Medulla oblongata (tissue), 1 donor: ENCODE data around the gene WNT2.
"Not testable (repeated sequence)": the region's sequence is repeated elsewhere in the genome, so short reads cannot be mapped to it uniquely, and the experiment has no call there.

ENCODE experiments used
- DNase-seq: peaks from one replicate; pipeline ENCODE4 v3.0.0-alpha.2; 2015; ENCODE audit errors: extremely low spot score

Gene WNT2

DNA sequence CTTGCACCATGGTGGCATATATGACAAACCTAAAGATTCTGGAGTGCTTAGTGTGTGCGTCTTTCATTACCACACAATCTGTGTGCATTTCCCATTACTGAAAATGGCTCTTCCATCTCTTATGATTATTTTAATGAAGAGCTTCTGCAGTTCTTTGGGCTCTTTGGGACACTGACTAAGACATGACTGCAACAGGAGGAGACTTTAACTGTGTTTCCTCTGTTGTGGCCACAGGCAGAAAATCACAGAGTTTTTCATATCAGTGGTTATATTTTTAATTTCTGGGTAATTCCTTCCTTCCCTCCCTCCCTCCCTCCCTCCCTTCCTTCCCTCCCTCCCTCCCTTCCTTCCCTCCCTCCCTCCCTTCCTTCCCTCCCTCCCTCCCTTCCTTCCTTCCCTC lies 58.1 kb downstream of the WNT2 start:
- no peak for DNase-seq

DNA sequence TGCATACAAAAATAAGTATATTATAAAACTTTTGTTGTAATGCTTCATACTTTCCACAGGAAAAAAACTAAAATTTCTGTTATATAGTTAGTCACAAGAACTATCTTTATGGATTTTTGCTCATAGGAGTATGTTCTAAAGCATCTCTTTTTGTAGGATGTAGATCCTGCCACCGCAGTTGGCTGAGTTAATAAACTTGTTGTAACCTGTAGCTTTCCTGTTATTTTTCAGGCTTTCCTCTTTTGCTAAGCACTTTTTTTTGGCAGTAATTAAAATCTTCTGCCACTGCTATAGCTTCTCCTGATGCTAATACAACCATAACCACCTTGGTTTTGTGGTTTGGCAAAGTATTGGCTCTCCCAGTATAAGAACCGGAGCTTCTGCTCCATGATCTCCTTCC lies 60.3 kb downstream of the WNT2 start:
- DNase-seq = no peak

DNA sequence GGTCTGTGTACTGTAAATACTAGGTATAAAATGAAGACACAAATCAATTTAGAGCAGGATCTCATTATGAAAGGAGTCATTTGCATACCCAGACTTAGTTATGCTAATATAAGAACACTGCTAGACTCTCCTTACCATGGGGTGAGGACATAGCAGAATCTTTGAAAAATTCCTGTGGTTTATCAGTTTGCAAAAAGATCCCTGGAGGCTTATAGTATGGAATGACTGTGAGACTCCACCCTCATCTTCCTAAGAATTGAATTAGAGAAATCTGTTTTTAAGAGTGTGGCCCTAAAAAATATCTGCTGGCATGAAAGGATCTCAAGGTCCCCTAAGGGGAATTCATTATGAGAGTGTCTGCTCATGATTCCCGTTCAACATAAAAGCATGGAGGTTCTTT lies 63.2 kb downstream of the WNT2 start:
- DNase-seq = no peak

DNA sequence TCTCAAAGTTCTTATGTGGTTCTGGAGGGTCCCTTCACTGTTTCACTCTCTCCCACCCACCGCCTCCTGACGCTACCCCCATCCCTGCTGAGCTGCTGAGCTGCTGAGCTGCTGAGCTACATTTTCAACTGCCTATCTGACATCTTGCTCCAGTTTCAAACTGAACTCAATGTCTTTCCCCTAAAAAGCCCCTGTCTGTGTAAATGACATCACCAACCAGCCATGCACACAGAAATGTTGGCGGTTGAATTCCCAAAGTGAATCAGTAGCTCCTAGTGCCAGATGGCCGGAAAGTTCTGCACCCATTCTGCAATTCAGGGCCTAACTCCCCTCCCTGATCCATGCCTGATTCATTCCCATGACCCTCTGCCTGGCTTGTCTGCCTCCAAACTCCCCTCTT lies 71.2 kb downstream of the WNT2 start:
- no peak for DNase-seq

- DNase-seq = no peak
Observed at GRCh38 chr7:117250801-117251200, 72.1 kb downstream of the WNT2 start.

- DNase-seq = no peak
Observed at GRCh38 chr7:117250245-117250644, 72.6 kb downstream of the WNT2 start.

DNA sequence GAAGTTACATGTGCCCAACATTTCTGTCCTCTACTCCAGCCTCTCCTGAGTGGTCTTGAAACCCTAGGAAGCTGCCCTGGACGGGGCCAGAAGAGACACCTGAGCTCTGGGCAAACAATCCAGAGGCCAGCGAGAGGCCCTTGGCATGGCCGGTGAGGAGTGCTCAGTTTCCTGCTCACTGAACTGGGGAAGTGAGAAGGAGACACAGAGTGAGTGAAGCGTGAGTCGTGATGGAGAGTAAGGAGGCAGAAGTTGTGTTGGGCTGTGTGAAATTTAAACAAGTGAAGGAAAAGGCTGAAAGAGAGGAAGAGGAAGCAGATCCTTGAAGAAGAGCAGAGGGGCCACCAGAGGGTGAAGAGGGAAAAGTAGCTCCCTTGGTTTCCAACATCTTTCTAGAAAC lies 73.2 kb downstream of the WNT2 start:
- DNase-seq = no peak

- peak; percentile 73 for DNase-seq
Observed at GRCh38 chr7:117248829-117249228, 74.0 kb downstream of the WNT2 start.

GRCh38 chr7:117247809-117248208 lies 75.0 kb downstream of the WNT2 start:
- no peak for DNase-seq

DNA sequence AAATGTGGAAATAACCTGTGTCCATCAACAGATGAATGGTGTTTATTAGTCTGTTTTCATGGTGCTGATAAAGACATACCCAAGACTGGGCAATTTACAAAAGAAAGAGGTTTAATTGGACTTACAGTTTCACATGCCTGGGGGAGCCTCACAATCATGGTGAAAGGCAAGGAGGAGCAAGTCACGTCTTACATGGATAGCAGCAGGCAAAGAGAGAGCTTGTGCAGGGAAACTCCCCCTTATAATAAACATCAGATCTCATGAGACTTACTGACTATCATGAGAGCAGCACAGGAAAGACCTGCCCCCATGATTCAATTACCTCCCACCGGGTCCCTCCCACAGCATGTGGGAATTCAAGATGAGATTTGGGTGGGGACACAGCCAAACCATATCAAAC lies 77.2 kb downstream of the WNT2 start:
- not testable (repeated sequence) for DNase-seq

- DNase-seq = no peak
Observed at GRCh38 chr7:117243390-117243789, 79.5 kb downstream of the WNT2 start.

GRCh38 chr7:117241088-117241487 lies 81.8 kb downstream of the WNT2 start:
- DNase-seq = no peak

DNA sequence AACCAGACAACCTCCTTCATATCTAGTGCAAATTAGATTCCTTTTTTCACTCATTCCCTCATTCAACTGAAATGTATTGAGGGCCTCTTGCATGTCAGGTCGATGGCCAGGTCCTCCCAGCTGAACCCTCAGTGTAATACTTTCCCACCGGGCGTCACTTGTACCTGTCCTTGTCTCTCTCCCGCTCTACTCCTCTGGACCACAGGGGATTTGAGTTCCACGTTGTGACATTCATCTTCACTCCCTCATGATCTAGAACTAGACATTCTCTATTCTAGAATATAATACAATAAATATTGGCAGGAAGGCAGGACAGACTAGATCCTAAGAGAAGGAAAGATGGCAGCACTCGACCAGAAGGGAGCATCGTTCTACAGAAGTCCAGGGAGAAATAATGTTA lies 83.9 kb downstream of the WNT2 start:
- DNase-seq = no peak

DNA sequence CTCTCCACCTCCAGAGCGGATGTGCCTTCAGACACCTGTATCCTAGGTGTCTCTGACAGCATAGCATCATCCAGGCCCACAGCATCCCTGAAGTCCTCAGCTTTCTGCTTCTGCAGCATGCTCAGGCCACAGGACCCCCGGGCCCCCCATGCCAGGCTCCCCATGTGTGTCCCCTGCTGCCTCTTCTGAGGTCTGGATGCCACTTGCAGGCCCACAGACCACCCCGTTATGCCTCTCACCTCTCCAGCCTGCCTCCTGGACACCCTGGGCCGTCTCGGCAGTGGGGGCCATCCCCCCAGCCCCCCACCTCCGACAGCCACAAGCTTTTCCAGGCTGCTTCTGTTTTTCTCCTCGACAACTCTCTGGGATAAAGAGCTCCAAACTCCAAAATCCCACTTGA lies 84.4 kb downstream of the WNT2 start:
- no peak for DNase-seq

GRCh38 chr7:117237646-117238045 lies 85.2 kb downstream of the WNT2 start:
- DNase-seq = no peak

- no peak for DNase-seq
Observed at GRCh38 chr7:117231047-117231359, 91.9 kb downstream of the WNT2 start.

DNA sequence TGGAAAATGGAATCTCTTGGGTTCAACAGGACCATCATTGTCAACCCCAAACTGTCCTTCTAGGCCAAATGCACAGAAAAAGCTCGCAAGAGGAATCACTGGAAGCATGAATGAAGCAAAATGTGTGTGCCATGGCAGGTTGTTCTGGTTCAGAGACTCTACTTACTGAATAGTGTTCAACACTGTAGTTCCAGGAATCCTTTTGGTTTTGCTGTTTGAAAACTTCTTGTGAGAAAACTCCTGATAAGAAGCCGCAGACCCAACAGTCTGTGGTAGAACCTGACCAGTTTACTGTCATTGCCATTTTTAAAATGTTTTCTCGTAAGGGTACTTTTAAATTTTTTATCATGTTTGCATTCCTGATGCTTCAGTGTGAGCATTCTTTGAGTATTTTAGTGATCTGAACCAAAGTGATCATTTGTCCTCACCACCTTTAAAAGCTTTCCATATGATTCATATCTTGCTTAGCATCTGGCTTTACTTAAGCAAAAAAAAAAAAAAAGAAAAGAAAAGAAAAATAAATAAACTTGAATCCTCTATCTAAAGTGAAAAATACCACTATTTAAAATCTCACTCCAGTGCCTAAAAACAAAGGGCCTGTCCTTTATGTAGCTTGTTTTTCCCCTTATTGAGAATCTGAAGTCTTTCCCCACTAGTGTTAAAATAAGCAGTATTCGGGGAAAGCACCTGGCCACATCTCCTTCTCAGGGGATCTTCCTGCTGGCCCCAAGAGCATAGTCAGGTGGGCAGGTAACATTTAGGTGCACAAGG lies 92.4 kb downstream of the WNT2 start:
- DNase-seq = no peak

DNA sequence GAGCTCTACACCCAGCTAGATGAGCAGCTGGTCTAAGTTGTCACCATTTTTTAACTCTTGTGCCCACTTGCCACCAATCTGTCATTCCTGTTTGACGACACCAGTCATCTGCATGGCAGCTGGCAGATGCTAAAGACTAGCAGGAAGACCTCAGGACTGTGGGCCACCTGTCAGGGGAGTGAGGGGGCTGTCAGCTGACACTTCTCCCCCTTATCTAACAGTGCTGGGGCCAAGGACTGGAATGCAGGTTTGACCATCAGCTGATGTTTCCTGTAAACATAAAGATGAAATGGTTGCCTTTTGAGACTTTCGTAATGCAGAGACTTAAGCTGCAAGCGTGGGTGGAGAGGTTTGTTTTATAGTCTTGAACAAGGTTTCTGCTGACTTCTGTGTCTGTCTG lies 93.5 kb downstream of the WNT2 start:
- no peak for DNase-seq

DNA sequence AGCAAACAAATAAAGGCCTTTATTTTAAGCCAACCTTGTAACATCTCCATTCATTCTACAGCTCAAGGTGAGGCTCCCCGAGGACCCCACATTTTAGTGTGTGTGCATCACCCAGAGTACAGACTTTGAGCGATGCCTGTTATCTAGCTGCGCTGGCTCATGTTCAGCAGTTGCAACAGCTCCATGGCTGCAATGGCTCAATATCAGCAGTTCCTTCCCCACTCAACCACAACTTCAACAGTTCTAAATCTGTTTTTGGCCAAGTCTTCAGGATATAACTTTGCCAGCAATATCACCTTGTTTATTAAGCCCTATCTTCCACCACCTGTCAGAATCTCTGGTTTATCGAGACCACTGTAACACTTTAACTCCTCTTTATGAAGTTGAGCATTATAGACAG lies 95.8 kb downstream of the WNT2 start:
- DNase-seq = no peak

- no peak for DNase-seq
Observed at GRCh38 chr7:117225536-117225935, 97.3 kb downstream of the WNT2 start.
